ENCODE measurements around the gene PCDHA1.

GRCh38 chr5:141032626-141033025 lies 246.7 kb downstream of the PCDHA1 start:
- peak; percentile 17 for TF ChIP-seq CTCF (IDR thresholded peaks at IDR 0.05)
- no peak for TF ChIP-seq EZH2phosphoT487 (IDR thresholded peaks at IDR 0.05)
